SIG-M5 treated with dmso at 0.1 percent for 504 hours (cell line): Measurements from ENCODE around the gene NANOS2.
"Not testable (repeated sequence)": the region's sequence is repeated elsewhere in the genome, so short reads cannot be mapped to it uniquely, and the experiment has no call there.

Source experiments
- DNase-seq: peaks from one replicate; lab custom pipeline; 2025; ENCODE audit not compliant: unreplicated experiment; lab: John Stamatoyannopoulos, UW

NANOS2 gene

DNA sequence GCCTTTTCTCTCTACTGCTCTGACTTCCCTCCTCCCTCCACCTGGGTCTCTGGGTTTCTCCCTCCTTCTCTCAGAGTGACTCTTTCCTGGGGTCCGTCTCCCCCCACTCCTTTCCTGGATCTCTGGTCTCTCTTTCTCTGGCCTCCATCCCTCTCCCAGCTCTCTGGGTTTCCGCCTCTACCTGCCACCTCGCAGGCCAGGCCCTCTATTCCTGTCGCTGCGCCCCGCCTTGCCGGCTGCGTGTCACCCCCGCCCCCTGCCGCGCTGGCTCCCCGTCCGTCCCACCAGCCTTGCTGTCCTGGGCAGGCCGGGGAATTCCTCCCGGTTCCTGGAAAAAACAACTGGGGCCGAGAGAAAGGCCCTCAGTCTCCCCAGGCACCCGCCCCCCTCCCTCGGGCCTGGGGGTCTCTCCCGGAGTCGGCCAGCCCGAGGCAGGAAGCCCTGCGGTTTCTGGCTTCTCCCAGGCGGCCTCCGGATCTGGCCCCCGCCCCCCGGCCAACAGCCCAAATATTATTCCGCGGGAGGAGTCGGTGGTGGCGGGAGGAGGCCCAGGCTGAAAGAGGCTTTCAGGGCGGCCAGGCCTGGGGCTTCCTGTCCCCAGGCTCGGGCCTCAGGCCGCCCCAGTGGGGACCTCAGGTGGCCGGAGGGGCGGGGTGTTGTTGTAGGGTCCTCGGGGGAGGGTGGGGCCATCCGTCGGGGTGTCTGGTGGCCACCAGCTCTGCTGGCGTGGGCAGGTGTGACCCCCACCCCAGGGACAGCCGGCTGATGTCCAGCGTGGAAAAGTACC lies 38.0 kb downstream of the NANOS2 start:
- no peak for DNase-seq

DNA sequence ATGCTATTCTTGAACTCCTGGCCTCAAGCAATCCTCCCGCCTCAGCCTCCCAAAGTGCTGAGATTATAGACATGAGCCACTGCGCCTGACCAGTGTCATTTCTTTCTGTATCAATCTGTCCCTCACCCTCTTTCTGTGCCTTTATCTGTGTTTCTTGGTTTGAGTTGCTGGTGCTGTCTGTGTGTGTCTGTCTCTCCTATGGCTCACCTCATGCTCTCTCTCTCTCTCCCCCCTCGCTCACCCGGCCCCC lies 38.5 kb downstream of the NANOS2 start:
- DNase-seq = no peak

DNA sequence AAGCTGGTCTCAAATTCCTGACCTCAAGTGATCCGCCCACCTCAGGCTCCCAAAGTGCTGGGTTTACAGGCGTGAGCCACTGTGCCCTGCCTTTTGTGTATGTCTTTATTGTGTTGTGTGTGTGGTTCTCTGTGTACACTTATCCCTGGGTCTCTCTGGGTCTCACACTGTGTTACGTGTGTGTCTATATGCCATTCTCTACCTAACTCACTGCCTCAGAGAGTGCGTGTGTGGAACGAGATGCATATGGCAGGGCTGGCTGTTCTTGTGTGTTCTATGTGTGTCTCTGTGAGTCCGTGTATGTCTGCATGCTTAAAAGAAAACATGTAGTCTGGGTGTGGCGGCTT lies 40.0 kb downstream of the NANOS2 start:
- no peak for DNase-seq

DNA sequence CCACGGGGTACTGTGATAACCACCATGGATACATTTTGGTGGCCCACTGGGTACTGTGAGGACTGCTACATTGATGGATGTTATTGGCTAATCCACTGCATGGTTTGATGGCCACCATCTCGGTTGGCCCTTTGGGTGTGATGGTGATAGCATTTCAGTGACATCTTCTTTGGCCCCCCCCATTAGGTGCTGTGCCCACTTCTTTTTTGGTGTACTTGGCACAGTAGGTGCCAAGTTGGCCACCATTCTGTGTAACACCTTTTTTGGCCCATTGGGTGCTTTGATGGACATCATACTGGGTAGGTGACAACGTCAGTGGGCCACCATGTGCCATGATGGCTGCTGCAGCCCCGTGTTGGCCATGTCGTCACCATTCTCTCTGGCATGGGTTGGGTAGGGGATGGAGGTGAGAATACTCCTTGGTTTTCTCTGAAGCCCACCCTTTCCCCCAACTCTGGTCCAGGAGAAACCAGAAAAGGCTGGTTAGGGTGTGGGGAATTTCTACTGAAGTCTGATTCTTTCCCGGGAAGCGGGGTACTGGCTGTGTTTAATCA lies 41.3 kb downstream of the NANOS2 start:
- DNase-seq = no peak

DNA sequence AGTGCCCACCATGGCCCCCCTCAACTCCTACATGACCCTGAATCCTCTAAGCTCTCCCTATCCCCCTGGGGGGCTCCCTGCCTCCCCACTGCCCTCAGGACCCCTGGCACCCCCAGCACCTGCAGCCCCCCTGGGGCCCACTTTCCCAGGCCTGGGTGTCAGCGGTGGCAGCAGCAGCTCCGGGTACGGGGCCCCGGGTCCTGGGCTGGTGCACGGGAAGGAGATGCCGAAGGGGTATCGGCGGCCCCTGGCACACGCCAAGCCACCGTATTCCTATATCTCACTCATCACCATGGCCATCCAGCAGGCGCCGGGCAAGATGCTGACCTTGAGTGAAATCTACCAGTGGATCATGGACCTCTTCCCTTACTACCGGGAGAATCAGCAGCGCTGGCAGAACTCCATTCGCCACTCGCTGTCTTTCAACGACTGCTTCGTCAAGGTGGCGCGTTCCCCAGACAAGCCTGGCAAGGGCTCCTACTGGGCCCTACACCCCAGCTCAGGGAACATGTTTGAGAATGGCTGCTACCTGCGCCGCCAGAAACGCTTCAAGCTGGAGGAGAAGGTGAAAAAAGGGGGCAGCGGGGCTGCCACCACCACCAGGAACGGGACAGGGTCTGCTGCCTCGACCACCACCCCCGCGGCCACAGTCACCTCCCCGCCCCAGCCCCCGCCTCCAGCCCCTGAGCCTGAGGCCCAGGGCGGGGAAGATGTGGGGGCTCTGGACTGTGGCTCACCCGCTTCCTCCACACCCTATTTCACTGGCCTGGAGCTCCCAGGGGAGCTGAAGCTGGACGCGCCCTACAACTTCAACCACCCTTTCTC lies 42.3 kb downstream of the NANOS2 start:
- DNase-seq = no peak

DNA sequence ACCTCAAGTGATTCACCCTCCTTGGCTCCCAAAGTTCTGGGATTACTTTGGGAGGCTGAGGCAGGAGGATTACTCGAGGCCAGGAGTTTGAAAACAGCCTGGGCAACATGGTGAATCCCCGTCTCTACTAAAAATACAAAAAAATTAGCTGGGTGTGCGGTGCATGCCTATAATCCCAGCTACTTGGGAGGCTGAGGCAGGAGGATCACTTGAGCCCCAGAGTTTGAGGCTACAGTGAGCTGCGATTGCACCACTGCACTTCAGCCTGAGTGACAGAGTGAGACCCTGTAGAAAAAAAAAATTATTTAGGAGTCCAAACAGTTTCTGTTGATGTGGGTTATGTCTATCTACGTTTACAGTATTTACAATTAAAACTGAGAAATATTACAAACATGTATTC lies 43.8 kb downstream of the NANOS2 start:
- DNase-seq = no peak

DNA sequence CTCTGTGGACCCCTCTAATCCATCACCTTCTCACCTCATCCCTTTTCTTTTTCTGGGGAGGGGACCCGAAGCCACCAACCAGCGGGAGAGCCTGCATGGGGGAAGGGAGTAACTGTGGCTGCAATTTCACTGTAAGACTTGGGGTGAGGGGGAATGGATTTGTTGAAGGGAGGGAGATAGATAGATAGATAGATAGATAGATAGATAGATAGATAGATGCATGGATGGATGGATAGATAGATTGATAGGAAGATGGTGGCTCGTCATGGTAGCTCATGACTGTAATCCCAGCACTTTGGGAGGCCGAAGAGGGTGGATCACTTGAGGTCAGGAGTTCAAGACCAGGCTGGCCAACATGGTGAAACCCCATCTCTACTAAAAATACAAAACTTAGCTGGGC lies 47.3 kb downstream of the NANOS2 start:
- not testable (repeated sequence) for DNase-seq

DNA sequence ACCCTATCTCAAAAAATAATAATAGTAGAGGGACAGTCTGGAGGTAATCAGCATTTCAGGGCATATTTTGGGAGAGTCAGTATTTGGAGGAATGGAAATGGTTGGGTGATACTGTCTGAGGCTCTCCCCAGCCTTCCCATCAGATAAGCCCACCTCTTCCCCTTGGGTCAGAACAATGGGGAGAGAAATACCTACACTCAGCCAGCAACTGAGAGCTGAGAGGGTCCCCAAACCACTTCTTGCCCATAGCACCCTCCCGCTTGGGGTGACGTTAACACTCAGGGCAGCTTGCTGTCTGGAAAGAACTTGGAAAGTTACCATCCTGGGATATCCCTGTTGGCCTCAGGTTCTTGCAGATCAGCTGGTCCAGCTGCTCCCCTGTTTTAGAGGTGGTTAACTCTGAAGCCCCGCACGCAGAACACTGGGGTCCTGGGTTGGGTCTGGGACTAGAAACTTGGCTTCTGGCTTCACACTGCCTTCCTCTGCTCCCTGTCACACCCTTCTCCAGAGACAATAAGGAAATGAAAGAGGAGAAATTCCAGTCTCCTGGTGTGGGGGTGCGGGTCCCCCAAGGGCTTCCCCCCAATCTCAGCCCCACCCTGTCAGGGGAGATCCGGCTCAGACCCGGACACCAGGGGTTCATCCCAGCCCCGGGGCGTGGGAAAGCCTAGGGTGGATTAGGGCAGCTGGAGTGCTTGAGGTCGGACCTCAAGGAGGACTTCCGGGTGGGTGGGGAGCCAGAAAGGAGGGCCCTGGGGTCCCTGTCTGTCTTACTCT lies 48.0 kb downstream of the NANOS2 start:
- no peak for DNase-seq

DNA sequence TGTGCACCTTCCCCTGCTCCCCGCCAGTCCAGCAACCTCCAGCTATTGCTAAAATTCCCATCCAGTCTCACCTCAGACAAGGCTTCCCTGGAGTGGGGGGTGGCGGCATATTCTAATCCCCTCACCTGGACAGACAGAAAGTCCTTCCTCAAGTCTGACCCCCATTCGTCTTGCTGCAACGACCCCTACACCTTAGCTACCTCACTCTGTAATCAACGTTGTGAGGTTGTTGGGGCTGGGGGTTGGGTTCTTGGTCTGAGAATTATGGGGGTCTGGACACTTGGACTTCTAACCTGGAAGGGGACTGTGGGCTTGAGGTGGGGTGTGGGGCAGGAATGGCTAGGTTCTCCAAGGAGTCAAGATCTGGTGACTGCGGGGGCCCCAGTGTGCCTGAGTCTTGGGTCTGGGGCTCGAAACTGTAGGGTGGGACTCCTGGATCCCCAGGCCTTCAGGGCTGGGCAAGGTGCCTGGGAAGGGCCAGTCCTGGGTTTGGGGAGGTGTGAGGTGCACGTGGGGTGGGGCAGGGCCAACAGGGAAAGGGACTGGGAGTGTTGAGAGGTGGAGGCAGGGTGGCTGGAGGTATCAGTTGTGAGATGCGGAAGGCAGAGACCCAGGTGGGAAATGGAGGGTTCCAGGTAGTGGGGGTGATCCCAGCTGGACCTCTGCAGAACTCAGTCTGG lies 49.2 kb downstream of the NANOS2 start:
- no peak for DNase-seq

DNA sequence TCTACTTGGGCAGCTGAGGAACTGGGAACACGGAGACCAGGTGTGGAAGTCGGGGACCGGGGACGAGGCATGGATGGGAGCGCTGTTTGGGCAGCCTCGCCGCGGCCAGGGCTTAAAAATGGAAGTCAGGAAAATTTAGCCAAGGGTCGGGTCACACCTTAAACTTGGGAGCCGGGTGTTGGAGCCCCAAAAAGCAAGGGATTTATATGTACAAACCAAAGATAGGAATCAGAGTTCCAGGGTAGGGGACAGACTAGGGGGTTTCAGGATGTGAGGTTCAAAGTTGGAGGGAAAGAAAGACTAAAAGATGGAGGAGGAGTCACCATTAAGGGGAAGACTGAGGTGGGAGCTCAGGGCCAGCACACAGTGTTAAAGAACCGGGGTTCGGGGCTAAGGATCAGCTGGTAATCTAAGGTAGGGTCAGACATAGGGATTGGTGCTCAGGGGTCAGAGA lies 49.9 kb downstream of the NANOS2 start:
- DNase-seq = no peak

DNA sequence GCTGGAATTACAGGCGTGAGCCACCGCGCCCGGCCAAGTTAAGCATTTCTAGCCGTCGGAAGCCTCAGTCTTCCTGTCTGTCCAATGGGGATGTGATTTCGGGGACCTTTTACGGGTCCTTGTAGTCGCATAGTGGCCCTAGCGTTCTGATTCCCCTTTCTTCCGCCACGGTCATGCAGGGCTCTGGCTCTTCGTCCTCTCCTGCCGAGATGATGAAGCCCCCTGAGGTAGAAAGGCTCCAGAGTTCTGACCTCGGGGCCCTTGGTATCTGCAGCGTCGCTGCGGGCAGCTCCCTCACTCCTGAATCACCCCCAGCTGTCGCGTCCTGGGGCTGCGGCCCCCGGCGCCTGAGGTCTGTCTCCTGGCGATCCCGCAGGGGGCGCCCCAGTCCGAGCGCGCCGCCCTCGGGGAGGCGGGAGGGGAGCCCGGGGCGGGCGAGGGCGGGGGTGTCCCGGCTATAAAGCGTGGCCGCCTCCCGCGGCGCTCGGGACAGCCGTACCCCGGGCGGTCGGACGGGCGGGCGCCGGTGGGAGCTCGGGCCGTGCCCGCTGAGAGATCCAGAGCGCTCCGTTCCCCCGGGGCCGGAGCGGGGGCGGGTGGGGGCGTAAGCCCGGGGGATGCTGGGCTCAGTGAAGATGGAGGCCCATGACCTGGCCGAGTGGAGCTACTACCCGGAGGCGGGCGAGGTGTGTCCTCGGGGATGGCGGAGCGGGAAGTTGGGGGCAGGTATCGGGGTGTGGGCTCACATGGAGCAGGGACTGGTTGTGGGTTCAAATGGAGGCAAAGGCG lies 50.5 kb downstream of the NANOS2 start, which contains the start of gene FOXA3:
Gene FOXA3 (plus strand): TSS at position 487 of the 789 bp plus-strand sequence. CDS start 131 bp downstream, at position 618.
- peak; percentile 34 for DNase-seq

DNA sequence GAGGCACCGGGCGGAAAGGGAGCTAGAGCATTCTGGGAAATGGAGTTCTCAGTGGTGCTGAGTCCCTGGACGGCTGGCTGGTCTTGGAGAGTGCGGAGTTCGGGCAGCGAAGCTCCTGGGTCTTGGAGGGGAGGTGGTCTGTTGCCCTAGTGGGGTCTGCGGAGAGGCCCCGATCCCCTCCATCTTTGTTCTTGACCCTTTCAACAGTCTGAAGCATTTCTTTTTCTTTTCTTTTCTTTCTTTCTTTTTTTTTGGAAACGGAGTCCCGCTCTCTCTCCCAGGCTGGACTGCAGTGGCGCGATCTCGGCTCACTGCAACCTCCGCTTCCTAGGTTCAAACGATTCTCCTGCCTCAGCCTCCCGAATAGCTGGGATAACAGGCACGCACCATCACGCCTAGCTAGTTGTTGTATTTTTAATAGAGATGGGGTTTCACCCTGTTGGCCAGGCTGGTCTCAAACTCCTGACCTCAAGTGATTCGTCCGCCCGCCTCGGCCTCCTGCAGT lies 51.2 kb downstream of the NANOS2 start:
- DNase-seq = no peak
